ENCODE measurements around the gene NISCH. TPM values are rescaled to one million over a fixed set of nuclear protein-coding genes. Genes with fewer than 3 reads are reported as not detected.

Gene NISCH
- total and polyA plus RNA-seq, 2 of the 8 experiments (the other 6 are each of a cell fraction or from before 2014, with no cell fraction given), result 71.2 to 71.9 TPM

DNA sequence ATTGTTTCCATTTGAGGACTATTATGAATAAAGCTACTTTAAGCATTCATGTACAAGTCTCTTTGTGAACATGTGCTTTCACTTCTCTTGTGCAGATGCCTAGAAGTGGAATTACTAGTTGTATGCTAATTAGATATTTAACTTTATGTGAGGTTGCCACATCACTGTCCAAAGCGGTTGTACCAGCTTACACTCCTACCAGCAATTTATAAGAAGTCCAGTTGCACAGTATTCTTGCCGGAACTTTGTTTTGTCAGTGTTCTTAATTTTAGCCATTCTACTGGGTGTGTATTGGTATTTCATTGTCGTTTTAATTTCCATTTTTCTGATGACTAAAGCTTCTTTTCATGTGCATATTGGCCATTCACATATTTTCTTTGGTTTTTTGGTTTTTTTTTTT lies 39.6 kb upstream of the NISCH start (continued):
- TF ChIP-seq SUZ12 (IDR thresholded peaks at IDR 0.05; ENCODE audit: low read length), result no peak

Data from H1 (cell line).